ENCODE data around the gene ARPC2. TPM values are rescaled to one million over a fixed set of nuclear protein-coding genes. Genes with fewer than 3 reads are reported as not detected.

The ARPC2 gene
- total RNA-seq, 1 experiment from 2014 or later, result 187 TPM

- TF ChIP-seq CTCF (IDR thresholded peaks at IDR 0.05 in 2 of 3, conservative IDR thresholded peaks at IDR 0.05 in 1 of 3; ENCODE audit: borderline replicate concordance in 1 of 3, insufficient read depth in 1 of 3, low read depth in 2 of 3, low read length in 2 of 3) (no peak), ZFX (IDR thresholded peaks at IDR 0.05) (no peak)
Measured at GRCh38 chr2:218216674-218217359, at the start of gene ARPC2 (continued).

GRCh38 chr2:218168016-218168415 is 49.0 kb upstream of the ARPC2 start:
- TF ChIP-seq ZNF274 (IDR thresholded peaks at IDR 0.05; ENCODE audit: low read depth, low read length), result no peak
- no peak for TF ChIP-seq REST (IDR thresholded peaks at IDR 0.05; ENCODE audit: low read depth)
- no peak for TF ChIP-seq POLR2AphosphoS5 (IDR thresholded peaks at IDR 0.05; ENCODE audit: low read depth, low read length)
- no peak for TF ChIP-seq JUND (IDR thresholded peaks at IDR 0.05)
- no peak for TF ChIP-seq EZH2 (IDR thresholded peaks at IDR 0.05)
- TF ChIP-seq ZFX (IDR thresholded peaks at IDR 0.05), result no peak
- no peaks in the 10 kb centered on the region for H4K20me1 ChIP-seq (ENCODE audit: insufficient read depth)
- no peak overlapping the region for H3K4me2 ChIP-seq (ENCODE audit: low read length)
- H3K9me3 ChIP-seq (ENCODE audit: control insufficient read depth in 1 of 2, insufficient read depth in 1 of 2, low read depth in 1 of 2, low read length in 2 of 2), result no peaks in the 10 kb centered on the region
- H3K4me3 ChIP-seq (replicated peaks in 1 of 2; ENCODE audit: low read depth in 1 of 2, low read length in 2 of 2), result no peak overlapping the region
- ATAC-seq, result no peak
- H3K36me3 ChIP-seq (ENCODE audit: control insufficient read depth in 1 of 2, insufficient read depth in 2 of 2, low read length in 2 of 2), result no peaks in the 10 kb centered on the region
- no peak overlapping the region for H3K27ac ChIP-seq (ENCODE audit: low read depth, low read length)
- H3K79me2 ChIP-seq (ENCODE audit: insufficient read depth, low read length), result no peaks in the 10 kb centered on the region
- no peak overlapping the region for H3K9ac ChIP-seq (ENCODE audit: low read length)
- H3K9me2 ChIP-seq (ENCODE audit: insufficient read depth), result no peaks in the 10 kb centered on the region
- intact Hi-C loops (cut with micrococcal nuclease), result no loop called here
- no peak overlapping the region for H2AFZ ChIP-seq (ENCODE audit: low read depth, low read length, poor library complexity, severe bottlenecking)
- BruUV-seq (replicated peaks), result no TSS peak
- peaks cover 6 to 9% of the 10 kb centered on the region in 2 experiments; a peak in 3 of 4 replicates for H3K4me1 ChIP-seq (ENCODE audit: control insufficient read depth in 1 of 2, insufficient read depth in 2 of 2, low read length in 2 of 2)
- ChIA-PET RAD21 (ENCODE audit: low non-redundant PET in 1 of 2, low total read pairs in 2 of 2, uncharacterized antibody in 2 of 2, unreplicated experiment in 2 of 2) (no interaction called here), POLR2A (no interaction called here), CTCF (interaction anchor here (0.7 to 1.1 kb wide), 3 partner anchors 9 to 90 kb away, joined by 3 to 6 read pairs (median 4); no protein-coding TSS in a partner anchor)
- DNase-seq (ENCODE audit: low read depth, low spot score), result no peak
- no peaks in the 10 kb centered on the region for H3K27me3 ChIP-seq (ENCODE audit: insufficient read depth, low read length)

Data from HCT116 (cell line).